HFFc6 (cell line): ENCODE measurements around the gene LEF1. TPM values are rescaled to one million over a fixed set of nuclear protein-coding genes. Genes with fewer than 3 reads are reported as not detected.

Source experiments
- DNase-seq: peaks from one replicate; pipeline ENCODE4 v3.0.0-alpha.2; 2018
- H3K27ac Mint-ChIP-seq: 2 replicates; pipeline ENCODE4 v1.8.0; 2020; ENCODE audit warnings: mild to moderate bottlenecking, mixed read lengths
- H3K27me3 Mint-ChIP-seq: 2 replicates; pipeline ENCODE4 v1.8.0; 2021; ENCODE audit warnings: mild to moderate bottlenecking, moderate library complexity, mixed read lengths; ENCODE audit not compliant: insufficient read depth
- H3K36me3 Mint-ChIP-seq: 2 replicates; pipeline ENCODE4 v1.8.0; 2021; ENCODE audit warnings: low read depth, mixed read lengths
- H3K4me1 Mint-ChIP-seq: 2 replicates; pipeline ENCODE4 v1.8.0; 2020; ENCODE audit warnings: low read depth, mixed read lengths
- H3K4me3 Mint-ChIP-seq: 2 replicates; pipeline ENCODE4 v1.8.0; 2020; ENCODE audit warnings: mild to moderate bottlenecking, moderate library complexity, mixed read lengths
- H3K9me3 Mint-ChIP-seq: 2 replicates; pipeline ENCODE4 v1.8.0; 2020; ENCODE audit warnings: mild to moderate bottlenecking, mixed read lengths
- CTCF ChIP-seq: fragments of 200-600 bp; sonication (generic); IDR thresholded peaks from 2 replicates; pipeline ENCODE4 v1.5.0; 2021; ENCODE audit warnings: antibody characterized with exemption, mild to moderate bottlenecking
- total RNA-seq, 6 experiments: library from RNA; stranded (reverse); fragmentation: NEBNext Ultra II Directional; extraction: Animal tissue kit (Norgen Biotek cat#: 25700); gene quantifications; 2 replicates in 1 of 6; 3 replicates in 5 of 6; pipeline ENCODE4 v1.2.3, GENCODE V29; 2021

Gene LEF1
- total RNA-seq, 6 experiments from 2014 or later: 0.22 to 0.37 (median 0.31) TPM; not detected in 3

GRCh38 chr4:108119199-108119800 is 49.4 kb downstream of the LEF1 start:
- no peak for TF ChIP-seq CTCF
- no peak overlapping the region for H3K27ac Mint-ChIP-seq
- H3K4me3 Mint-ChIP-seq: no peak overlapping the region
- no peaks in the 10 kb centered on the region for H3K4me1 Mint-ChIP-seq
- H3K36me3 Mint-ChIP-seq: no peaks in the 10 kb centered on the region
- no peaks in the 10 kb centered on the region; the same call in 1 of the 2 replicates for H3K27me3 Mint-ChIP-seq
- no peaks in the 10 kb centered on the region for H3K9me3 Mint-ChIP-seq
- DNase-seq: no peak

- no peak overlapping the region for H3K4me3 Mint-ChIP-seq
- no peak for DNase-seq
- H3K27ac Mint-ChIP-seq: no peak overlapping the region
- H3K27me3 Mint-ChIP-seq: no peaks in the 10 kb centered on the region; the same call in 1 of the 2 replicates
- no peaks in the 10 kb centered on the region for H3K4me1 Mint-ChIP-seq
- H3K36me3 Mint-ChIP-seq: no peaks in the 10 kb centered on the region
- TF ChIP-seq CTCF: no peak
- no peaks in the 10 kb centered on the region for H3K9me3 Mint-ChIP-seq
Measured at GRCh38 chr4:108118505-108118904, 50.2 kb downstream of the LEF1 start.

- DNase-seq: no peak
- Mint-ChIP-seq H3K27me3 (no peaks in the 10 kb centered on the region; the same call in 1 of the 2 replicates), H3K9me3 (no peaks in the 10 kb centered on the region), H3K27ac (no peak overlapping the region), H3K4me1 (no peaks in the 10 kb centered on the region), H3K36me3 (no peaks in the 10 kb centered on the region), H3K4me3 (no peak overlapping the region)
- TF ChIP-seq CTCF: no peak
Measured at GRCh38 chr4:108117418-108118182, 51.1 kb downstream of the LEF1 start.

- Mint-ChIP-seq H3K36me3 (no peaks in the 10 kb centered on the region), H3K9me3 (no peaks in the 10 kb centered on the region), H3K4me3 (no peak overlapping the region), H3K4me1 (no peaks in the 10 kb centered on the region), H3K27ac (no peak overlapping the region), H3K27me3 (peaks cover 2% of the 10 kb centered on the region)
- no peak for DNase-seq
- TF ChIP-seq CTCF: no peak
Measured at GRCh38 chr4:108116423-108117168, 52.1 kb downstream of the LEF1 start.

GRCh38 chr4:108115168-108115526 is 53.6 kb downstream of the LEF1 start:
- TF ChIP-seq CTCF: no peak
- DNase-seq: no peak
- H3K4me1 Mint-ChIP-seq: no peaks in the 10 kb centered on the region
- no peak overlapping the region for H3K4me3 Mint-ChIP-seq
- H3K9me3 Mint-ChIP-seq: no peaks in the 10 kb centered on the region
- H3K27me3 Mint-ChIP-seq: peaks cover 2% of the 10 kb centered on the region
- no peak overlapping the region for H3K27ac Mint-ChIP-seq
- H3K36me3 Mint-ChIP-seq: no peaks in the 10 kb centered on the region
